GM18909 (cell line): ENCODE data around the gene TTC7B.

Source experiments
- ATAC-seq: cut with Tn5 transposase; IDR thresholded peaks from one replicate; pipeline ENCODE4 v1.9.1; 2021; ENCODE audit warnings: mild to moderate bottlenecking; ENCODE audit not compliant: unreplicated experiment, poor library complexity

TTC7B gene

GRCh38 chr14:90522571-90523191 lies 293.5 kb downstream of the TTC7B start:
- ATAC-seq, result no peak

GRCh38 chr14:90521930-90522483 lies 294.2 kb downstream of the TTC7B start:
- ATAC-seq, result no peak

GRCh38 chr14:90521084-90521929 lies 294.9 kb downstream of the TTC7B start:
- ATAC-seq, result no peak

DNA sequence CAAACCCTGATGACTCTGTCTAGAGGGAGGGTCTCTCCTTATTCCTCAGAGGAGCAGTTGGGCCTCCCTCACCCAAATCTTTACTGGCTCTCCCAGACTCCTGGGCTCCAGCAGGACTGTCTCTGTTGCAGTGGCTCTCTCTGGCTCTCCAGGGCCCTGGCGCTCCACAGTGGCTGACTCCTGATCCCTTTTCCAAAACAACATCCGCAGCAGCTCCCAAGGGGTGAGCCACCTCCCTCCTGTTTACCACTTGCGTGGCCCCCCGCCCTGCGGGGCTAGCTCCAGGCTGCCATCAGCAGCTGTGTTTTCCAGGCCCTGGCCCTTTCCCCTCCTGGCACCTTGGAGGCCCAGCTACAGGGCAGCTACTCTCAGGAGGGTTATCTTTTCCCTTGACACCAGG lies 295.9 kb downstream of the TTC7B start:
- ATAC-seq, result no peak

- no peak for ATAC-seq
Observed at GRCh38 chr14:90519262-90519920, 296.8 kb downstream of the TTC7B start.

DNA sequence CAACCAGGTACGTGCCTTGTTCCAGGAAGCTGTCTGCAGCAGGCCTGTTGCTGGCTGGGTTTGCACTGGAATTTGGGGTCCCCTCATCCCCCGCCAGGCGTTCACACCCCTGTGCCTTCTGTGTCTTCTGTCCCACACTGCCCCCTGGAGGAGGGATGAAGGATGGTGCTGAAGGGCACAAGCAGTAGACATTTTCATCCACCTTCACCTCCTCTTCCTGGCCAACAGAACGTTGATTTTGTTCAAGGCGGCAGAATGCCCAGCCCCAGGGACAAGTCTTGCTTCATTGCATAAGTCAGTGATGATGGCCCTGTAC lies 297.3 kb downstream of the TTC7B start:
- ATAC-seq, result no peak

- no peak for ATAC-seq
Observed at GRCh38 chr14:90518069-90518940, 297.9 kb downstream of the TTC7B start.

DNA sequence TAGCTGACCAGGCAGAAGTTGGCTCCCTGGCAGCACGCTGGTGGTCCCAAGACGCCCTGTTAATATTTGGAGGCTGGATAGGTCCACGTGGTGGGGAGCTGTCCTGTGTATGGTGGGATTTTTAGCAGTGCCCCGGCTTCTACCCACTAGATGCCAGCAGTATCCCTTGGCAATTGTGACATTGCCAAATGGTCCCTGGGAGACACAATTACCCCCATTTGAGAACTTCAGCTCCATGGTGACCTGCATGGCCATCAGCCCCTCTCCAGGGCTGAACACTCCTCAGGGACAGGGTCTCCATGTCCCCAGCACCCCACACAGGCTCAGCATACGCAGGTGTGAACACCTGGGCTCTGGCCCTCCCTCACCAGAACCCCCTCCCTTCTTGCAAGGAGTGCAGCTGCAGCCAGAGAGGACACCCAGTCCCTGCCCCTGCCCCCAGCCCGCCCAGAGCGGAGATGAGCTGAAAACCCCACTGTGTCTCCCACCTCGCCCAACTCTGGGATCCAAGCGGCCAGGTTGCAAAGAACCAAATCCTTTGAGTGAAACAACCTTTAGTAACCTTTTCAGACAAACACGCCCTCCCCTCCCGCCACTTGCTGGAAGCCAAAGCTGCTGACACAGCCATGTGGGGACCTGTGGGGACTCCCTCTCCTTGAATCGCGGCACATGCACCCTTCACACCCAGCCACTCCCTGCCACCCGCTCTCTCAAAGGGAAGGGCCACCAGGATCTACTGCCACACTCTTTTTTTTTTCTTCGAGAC lies 299.0 kb downstream of the TTC7B start:
- ATAC-seq, result no peak

DNA sequence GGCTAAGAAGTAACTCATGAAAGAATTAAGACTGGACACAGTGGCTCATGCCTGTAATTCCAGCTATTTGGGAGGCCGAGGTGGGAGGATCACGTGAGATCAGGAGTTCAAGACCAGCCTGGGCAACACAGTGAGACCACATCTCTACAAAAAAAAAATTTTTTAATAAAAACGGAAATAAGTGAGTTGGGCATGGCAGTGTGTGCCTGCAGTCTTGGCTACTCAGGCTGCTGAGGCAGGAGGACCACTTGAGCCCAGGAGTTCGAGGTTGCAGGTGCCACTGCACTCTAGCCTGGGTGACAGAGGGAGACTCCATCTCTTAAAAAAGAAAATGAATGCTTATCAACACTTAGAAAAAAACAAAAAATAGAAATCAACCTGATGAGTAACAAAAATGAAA lies 301.7 kb downstream of the TTC7B start:
- ATAC-seq, result no peak

GRCh38 chr14:90514015-90514398 lies 302.2 kb downstream of the TTC7B start:
- ATAC-seq, result no peak

- ATAC-seq, result no peak
Observed at GRCh38 chr14:90513161-90514014, 302.8 kb downstream of the TTC7B start.

DNA sequence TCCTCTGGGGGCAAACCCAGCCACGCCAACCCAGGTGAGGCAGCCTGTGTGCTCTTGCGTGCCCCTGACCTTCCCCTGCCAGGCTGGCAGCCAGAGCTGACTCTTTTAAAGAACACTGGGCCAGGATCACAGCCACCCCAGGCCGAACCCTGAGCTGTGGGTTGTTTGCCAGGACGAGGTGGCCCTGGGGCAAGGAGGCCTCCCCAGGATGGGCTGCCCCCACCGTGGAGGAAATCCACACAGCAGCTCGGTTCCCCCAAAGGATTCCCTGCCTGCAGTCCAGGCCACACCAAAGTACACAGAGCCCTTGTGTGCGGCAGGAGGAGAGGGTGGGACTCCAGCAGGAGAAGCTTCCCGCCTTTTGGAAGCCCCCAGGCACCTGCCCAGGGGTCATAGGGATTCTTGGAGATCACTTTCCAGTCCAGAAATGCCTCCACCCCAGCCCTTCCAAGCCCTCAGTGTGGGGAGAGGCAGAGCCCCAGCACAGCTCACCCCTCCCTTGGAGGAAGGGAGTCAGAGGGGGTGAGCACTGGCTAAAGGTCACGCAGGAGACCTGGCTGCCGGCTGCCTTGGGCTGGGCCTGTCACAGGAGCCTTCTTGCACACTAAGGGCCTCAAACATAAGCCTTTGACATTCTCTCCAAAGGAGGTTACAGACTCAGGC lies 303.8 kb downstream of the TTC7B start:
- ATAC-seq, result no peak

DNA sequence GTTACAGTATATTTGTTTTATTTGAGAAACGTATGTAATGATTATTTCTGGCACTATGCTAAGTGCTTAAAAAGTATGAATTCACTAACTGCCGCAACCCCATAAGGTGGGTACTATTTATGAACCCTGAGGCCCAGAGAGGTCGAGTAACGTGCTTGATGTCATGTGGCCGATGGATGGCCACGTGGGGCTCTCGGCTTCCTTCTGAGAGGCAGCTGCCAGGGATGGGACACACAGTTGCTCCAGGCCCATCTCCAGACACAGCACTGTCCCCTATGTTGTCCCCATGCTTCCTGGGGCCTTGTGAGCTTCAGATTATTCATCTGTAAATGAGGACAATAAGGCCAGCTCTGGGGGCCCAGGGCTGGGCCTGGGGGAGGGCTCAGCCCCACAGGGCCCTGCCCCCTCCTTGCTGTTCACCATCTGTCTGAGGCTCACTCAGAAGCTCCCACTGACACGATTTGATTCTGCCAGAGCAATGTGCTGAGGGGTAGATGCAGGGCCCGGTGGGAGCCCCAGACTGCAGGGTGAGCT lies 304.4 kb downstream of the TTC7B start:
- no peak for ATAC-seq

DNA sequence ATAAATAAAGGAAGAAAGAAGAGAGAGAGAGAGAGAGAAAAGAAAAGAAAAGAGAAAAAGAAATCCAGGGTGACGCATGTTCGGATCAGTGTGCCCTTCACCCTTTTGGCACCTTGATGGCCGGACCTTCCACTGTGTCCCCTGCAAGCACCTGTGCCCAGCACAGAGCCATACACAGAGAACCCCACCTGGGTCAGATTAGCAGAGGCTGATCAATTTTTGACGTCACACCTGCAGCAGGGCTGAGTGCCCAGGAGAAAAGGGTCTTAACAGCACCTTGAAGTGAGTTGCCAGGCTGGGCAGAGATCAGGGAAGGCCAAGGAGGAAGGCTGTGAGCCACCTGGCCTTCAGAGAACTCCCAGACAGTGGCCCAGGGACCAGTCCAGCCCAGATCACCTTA lies 305.0 kb downstream of the TTC7B start:
- ATAC-seq, result no peak

- ATAC-seq, result no peak
Observed at GRCh38 chr14:90510159-90510558, 306.1 kb downstream of the TTC7B start.

- no peak for ATAC-seq
Observed at GRCh38 chr14:90509403-90509802, 306.8 kb downstream of the TTC7B start.

DNA sequence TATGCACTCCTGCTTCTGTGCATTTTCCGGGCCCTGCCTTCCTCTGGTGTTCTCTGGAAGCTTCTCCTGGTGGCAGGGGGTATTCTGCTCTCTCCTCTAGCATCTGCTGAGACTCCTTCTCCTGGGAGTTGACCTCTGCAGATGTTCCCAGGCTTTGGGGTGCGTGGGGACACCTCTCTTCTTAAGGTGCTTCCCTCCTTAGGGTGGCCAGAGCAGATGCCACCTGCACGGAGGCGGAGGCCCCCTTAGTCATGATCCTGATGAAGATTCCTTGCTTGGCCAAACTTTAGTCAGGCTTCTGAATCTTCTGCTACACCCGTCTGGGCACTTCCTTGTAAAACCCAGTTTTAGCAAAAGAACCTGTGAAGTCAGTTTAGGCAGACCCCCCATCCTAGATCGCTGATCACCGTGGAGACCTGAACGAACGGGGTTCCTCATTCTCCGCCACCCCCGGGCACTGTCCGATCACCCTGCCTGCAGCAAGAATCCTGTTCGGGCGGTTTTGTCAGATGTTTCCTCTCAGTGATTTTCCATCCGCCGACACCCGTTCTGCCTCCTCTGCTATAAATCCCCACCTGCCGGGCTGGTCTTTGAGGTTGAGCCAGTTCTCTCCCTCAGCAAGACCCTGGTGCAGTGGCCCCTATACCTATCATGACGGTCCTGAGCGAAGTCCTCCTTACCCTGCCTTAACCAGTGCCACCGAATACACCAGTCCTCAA lies 307.5 kb downstream of the TTC7B start:
- no peak for ATAC-seq
